ENCODE measurements around the gene RELA. TPM values are rescaled to one million over a fixed set of nuclear protein-coding genes. Genes with fewer than 3 reads are reported as not detected.

Gene RELA
- total RNA-seq, 1 experiment from 2014 or later = 99.3 TPM

GRCh38 chr11:65623852-65624616 is 38.7 kb downstream of the RELA start:
- intact Hi-C loops (cut with micrococcal nuclease; ENCODE audit: unreplicated experiment) = loop anchor here (10.0 kb wide), 1 partner anchor 81 kb away; no protein-coding TSS in a partner anchor
- H3K27me3 ChIP-seq (replicated peaks; ENCODE audit: insufficient read depth, low read depth, low read length, poor library complexity) = no peaks in the 10 kb centered on the region
- H3K4me3 ChIP-seq (ENCODE audit: low read depth, low read length, poor library complexity, severe bottlenecking) = no peak overlapping the region
- POLR2A ChIA-PET (ENCODE audit: low non-redundant PET) = no interaction called here
- no peaks in the 10 kb centered on the region for H3K4me1 ChIP-seq (ENCODE audit: insufficient read depth, low read length, poor library complexity, severe bottlenecking)
- no peak overlapping the region for H3K27ac ChIP-seq (ENCODE audit: low read depth, low read length, poor library complexity, severe bottlenecking)
- no peak for DNase-seq (ENCODE audit: low spot score)
- H3K9me3 ChIP-seq (ENCODE audit: low read depth, low read length, poor library complexity, severe bottlenecking) = no peaks in the 10 kb centered on the region
- peaks cover 56% of the 10 kb centered on the region for H3K36me3 ChIP-seq (ENCODE audit: insufficient read depth, low read length, poor library complexity, severe bottlenecking)
- BruUV-seq (replicated peaks) = no TSS peak
- no peak for TF ChIP-seq CTCF (conservative IDR thresholded peaks at IDR 0.05; ENCODE audit: low read depth, low read length)
- no peak for TF ChIP-seq EZH2 (IDR thresholded peaks at IDR 0.05; ENCODE audit: borderline replicate concordance, low read depth, low read length, poor library complexity, severe bottlenecking)
- CTCF ChIA-PET = no interaction called here

- no peak for DNase-seq (ENCODE audit: low spot score)
- peaks cover 57% of the 10 kb centered on the region for H3K36me3 ChIP-seq (ENCODE audit: insufficient read depth, low read length, poor library complexity, severe bottlenecking)
- no TSS peak for BruUV-seq (replicated peaks)
- no peak overlapping the region for H3K27ac ChIP-seq (ENCODE audit: low read depth, low read length, poor library complexity, severe bottlenecking)
- H3K9me3 ChIP-seq (ENCODE audit: low read depth, low read length, poor library complexity, severe bottlenecking) = no peaks in the 10 kb centered on the region
- H3K27me3 ChIP-seq (replicated peaks; ENCODE audit: insufficient read depth, low read depth, low read length, poor library complexity) = no peaks in the 10 kb centered on the region
- no peak overlapping the region for H3K4me3 ChIP-seq (ENCODE audit: low read depth, low read length, poor library complexity, severe bottlenecking)
- ChIA-PET POLR2A (ENCODE audit: low non-redundant PET) (no interaction called here), CTCF (no interaction called here)
- H3K4me1 ChIP-seq (ENCODE audit: insufficient read depth, low read length, poor library complexity, severe bottlenecking) = no peaks in the 10 kb centered on the region
- no peak for TF ChIP-seq EZH2 (IDR thresholded peaks at IDR 0.05; ENCODE audit: borderline replicate concordance, low read depth, low read length, poor library complexity, severe bottlenecking)
- TF ChIP-seq CTCF (conservative IDR thresholded peaks at IDR 0.05; ENCODE audit: low read depth, low read length) = no peak
- intact Hi-C loops (cut with micrococcal nuclease; ENCODE audit: unreplicated experiment) = loop anchor here (10.0 kb wide), 1 partner anchor 82 kb away; no protein-coding TSS in a partner anchor
These were observed 39.5 kb downstream of the RELA start for GRCh38 chr11:65623177-65623576.

GRCh38 chr11:65622011-65622410 is 40.7 kb downstream of the RELA start:
- no peaks in the 10 kb centered on the region for H3K27me3 ChIP-seq (replicated peaks; ENCODE audit: insufficient read depth, low read depth, low read length, poor library complexity)
- no peak overlapping the region for H3K27ac ChIP-seq (ENCODE audit: low read depth, low read length, poor library complexity, severe bottlenecking)
- H3K4me3 ChIP-seq (ENCODE audit: low read depth, low read length, poor library complexity, severe bottlenecking) = no peak overlapping the region
- ChIA-PET POLR2A (ENCODE audit: low non-redundant PET) (no interaction called here), CTCF (no interaction called here)
- TF ChIP-seq EZH2 (IDR thresholded peaks at IDR 0.05; ENCODE audit: borderline replicate concordance, low read depth, low read length, poor library complexity, severe bottlenecking) (no peak), CTCF (conservative IDR thresholded peaks at IDR 0.05; ENCODE audit: low read depth, low read length) (no peak)
- BruUV-seq (replicated peaks) = no TSS peak
- peaks cover 59% of the 10 kb centered on the region for H3K36me3 ChIP-seq (ENCODE audit: insufficient read depth, low read length, poor library complexity, severe bottlenecking)
- DNase-seq (ENCODE audit: low spot score) = no peak
- no peaks in the 10 kb centered on the region for H3K9me3 ChIP-seq (ENCODE audit: low read depth, low read length, poor library complexity, severe bottlenecking)
- peaks cover under 1% of the 10 kb centered on the region for H3K4me1 ChIP-seq (ENCODE audit: insufficient read depth, low read length, poor library complexity, severe bottlenecking)
- intact Hi-C loops (cut with micrococcal nuclease; ENCODE audit: unreplicated experiment) = loop anchor here (10.0 kb wide), 1 partner anchor 83 kb away; no protein-coding TSS in a partner anchor
